Upper lobe of right lung (tissue), 1 donor: ENCODE measurements around the gene ATG10. TPM values are rescaled to one million over a fixed set of nuclear protein-coding genes. Genes with fewer than 3 reads are reported as not detected.

Source experiments
- ATAC-seq: fragments of 200-7000 bp; cut with Tn5 transposase; one replicate; pipeline ENCODE4 v1.9.1; 2020; ENCODE audit warnings: mild to moderate bottlenecking, moderate library complexity
- DNase-seq: peaks from one replicate; pipeline ENCODE4 v3.0.0-alpha.2; 2020
- H3K27ac ChIP-seq: fragments of 200-600 bp; one replicate; pipeline ENCODE4 v1.8.0; 2022
- H3K27me3 ChIP-seq: fragments of 200-600 bp; one replicate; pipeline ENCODE4 v1.8.0; 2022; ENCODE audit warnings: mild to moderate bottlenecking
- H3K36me3 ChIP-seq: fragments of 200-600 bp; one replicate; pipeline ENCODE4 v1.8.0; 2022
- H3K4me1 ChIP-seq: fragments of 200-600 bp; one replicate; pipeline ENCODE4 v1.8.0; 2022
- H3K4me3 ChIP-seq: fragments of 200-600 bp; one replicate; pipeline ENCODE4 v1.8.0; 2022; ENCODE audit warnings: mild to moderate bottlenecking
- H3K9me3 ChIP-seq: fragments of 200-600 bp; one replicate; pipeline ENCODE4 v1.8.0; 2022
- CTCF ChIP-seq: fragments of 200-600 bp; IDR thresholded peaks from one replicate; pipeline ENCODE4 v1.8.0; 2022; ENCODE audit warnings: antibody characterized with exemption
- intact Hi-C: fragments of 100-400 bp; cut with DNase I; formaldehyde crosslinking; loops from one replicate; pipeline ENCODE4 v1.11.0; 2022
- long read RNA-seq: library from polyadenylated mRNA; unstranded; transcript quantifications from one replicate; pipeline ENCODE4 v2.0.0, GENCODE V29; 2021
- total RNA-seq: library from RNA; stranded (reverse); fragmentation: NEBNext Ultra II Directional; extraction: Animal tissue kit (Norgen Biotek cat#: 25700); gene quantifications from one replicate; pipeline ENCODE4 v1.2.1, GENCODE V29; 2021
- donor health status: DM: no; HTN: yes; CAD: no; lungs with severe emphysema.

Gene ATG10
- 3.7 TPM for total RNA-seq
- long read RNA-seq, transcript ATG10-201 (8 exons, 3,033 nt): major isoform, 5 of 17 reads
- long read RNA-seq, partial matches to known transcripts: 0 of 17 reads
- long read RNA-seq, other reads (novel, unspliced or antisense): 9 of 17 reads

GRCh38 chr5:81971712-81972491 lies at the start of gene ATG10:
Gene ATG10 (plus strand): TSS chr5:81972023. CDS start chr5:81987571, 15,548 bp downstream.
- TF ChIP-seq CTCF: no peak
- Histone ChIP-seq H3K36me3 (no peaks in the 10 kb centered on the region), H3K4me3 (peak within 1 kb of the TSS; percentile 69), H3K9me3 (no peaks in the 10 kb centered on the region), H3K27me3 (no peaks in the 10 kb centered on the region), H3K27ac (peak within 1 kb of the TSS; percentile 98), H3K4me1 (no peaks in the 10 kb centered on the region)
- peak; percentile 96 for DNase-seq
- peak; percentile 98 for ATAC-seq
- intact Hi-C loops: no loop called here

- intact Hi-C loops: no loop called here
- H3K27me3 ChIP-seq: no peaks in the 10 kb centered on the region
- no peak overlapping the region for H3K27ac ChIP-seq
- H3K36me3 ChIP-seq: no peaks in the 10 kb centered on the region
- no peak overlapping the region for H3K4me3 ChIP-seq
- DNase-seq: no peak
- no peak for TF ChIP-seq CTCF
- no peaks in the 10 kb centered on the region for H3K9me3 ChIP-seq
- H3K4me1 ChIP-seq: no peaks in the 10 kb centered on the region
- no peak for ATAC-seq
These were observed 49.0 kb upstream of the ATG10 start for GRCh38 chr5:81922854-81923279.

GRCh38 chr5:81924442-81924841 lies 47.4 kb upstream of the ATG10 start:
- no peak for TF ChIP-seq CTCF
- Histone ChIP-seq H3K36me3 (no peaks in the 10 kb centered on the region), H3K27me3 (no peaks in the 10 kb centered on the region), H3K27ac (no peak overlapping the region), H3K4me1 (no peaks in the 10 kb centered on the region), H3K4me3 (no peak overlapping the region), H3K9me3 (no peaks in the 10 kb centered on the region)
- ATAC-seq (no peak), DNase-seq (no peak)
- intact Hi-C loops: no loop called here

GRCh38 chr5:81925009-81925408 lies 46.8 kb upstream of the ATG10 start:
- TF ChIP-seq CTCF: no peak

GRCh38 chr5:81925981-81926380 lies 45.8 kb upstream of the ATG10 start:
- TF ChIP-seq CTCF: no peak
- no peak for DNase-seq
- H3K4me3 ChIP-seq: no peak overlapping the region
- H3K36me3 ChIP-seq: no peaks in the 10 kb centered on the region
- intact Hi-C loops: no loop called here
- ATAC-seq: no peak
- no peaks in the 10 kb centered on the region for H3K4me1 ChIP-seq
- no peaks in the 10 kb centered on the region for H3K27me3 ChIP-seq
- H3K27ac ChIP-seq: no peak overlapping the region
- no peaks in the 10 kb centered on the region for H3K9me3 ChIP-seq

More at GRCh38 chr5:81925009-81925408, 46.8 kb upstream of the ATG10 start:
- intact Hi-C loops: no loop called here
- no peak for ATAC-seq
- Histone ChIP-seq H3K4me1 (no peaks in the 10 kb centered on the region), H3K27ac (no peak overlapping the region), H3K4me3 (no peak overlapping the region), H3K36me3 (no peaks in the 10 kb centered on the region), H3K27me3 (no peaks in the 10 kb centered on the region), H3K9me3 (no peaks in the 10 kb centered on the region)
- DNase-seq: no peak
